ENCODE results near the gene LYRM1.
"Not testable (repeated sequence)": the region's sequence is repeated elsewhere in the genome, so short reads cannot be mapped to it uniquely, and the experiment has no call there.

LYRM1 gene, protein sequence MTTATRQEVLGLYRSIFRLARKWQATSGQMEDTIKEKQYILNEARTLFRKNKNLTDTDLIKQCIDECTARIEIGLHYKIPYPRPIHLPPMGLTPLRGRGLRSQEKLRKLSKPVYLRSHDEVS

DNA sequence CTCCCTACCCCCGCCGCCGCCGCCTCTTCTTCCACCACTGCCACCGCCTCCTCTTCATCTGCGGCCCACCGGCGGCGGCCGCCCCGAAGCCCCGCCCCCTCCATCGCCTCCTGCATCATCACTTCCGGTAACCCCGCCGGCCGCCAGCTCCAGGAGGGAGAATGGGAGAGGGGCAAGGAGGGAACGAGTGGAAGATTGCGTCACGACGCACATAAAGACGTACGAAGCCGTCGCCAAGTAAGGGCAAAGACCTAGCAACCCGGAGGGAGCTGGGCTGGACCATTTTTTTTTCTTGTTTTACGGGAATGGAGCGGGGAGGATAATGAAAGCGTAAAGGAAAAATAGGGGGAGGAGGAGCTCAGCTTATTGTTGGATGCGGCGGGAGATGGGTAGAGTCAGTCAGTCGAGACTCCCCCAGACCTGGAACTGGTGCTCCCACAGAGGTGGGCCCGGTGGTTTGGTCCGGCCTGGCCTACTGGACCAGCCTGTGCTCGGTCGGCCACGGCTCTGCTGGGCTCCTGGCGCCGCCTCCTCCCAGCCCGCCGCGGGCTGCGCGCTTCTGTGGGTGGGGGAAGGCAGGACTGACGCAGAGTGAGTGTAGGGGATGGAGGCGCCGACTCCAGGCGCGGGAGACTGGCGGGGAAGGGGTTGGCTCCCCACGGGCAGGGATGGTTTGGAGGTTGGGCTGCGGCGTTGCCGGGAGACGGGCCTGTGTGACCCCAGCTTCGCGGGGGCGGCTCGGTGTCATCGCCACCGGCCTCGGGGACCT is at the start of gene LYRM1, which contains the start of gene DCUN1D3:
LYRM1 (plus strand) TSS at position 473 of the 769 bp plus-strand sequence. CDS start 14,785 bp downstream, outside the sequence.
DCUN1D3 (minus strand) TSS at position 60 of the 769 bp plus-strand sequence. CDS start 37,820 bp downstream, outside the sequence.
- FAIRE-seq: no peak

DNA sequence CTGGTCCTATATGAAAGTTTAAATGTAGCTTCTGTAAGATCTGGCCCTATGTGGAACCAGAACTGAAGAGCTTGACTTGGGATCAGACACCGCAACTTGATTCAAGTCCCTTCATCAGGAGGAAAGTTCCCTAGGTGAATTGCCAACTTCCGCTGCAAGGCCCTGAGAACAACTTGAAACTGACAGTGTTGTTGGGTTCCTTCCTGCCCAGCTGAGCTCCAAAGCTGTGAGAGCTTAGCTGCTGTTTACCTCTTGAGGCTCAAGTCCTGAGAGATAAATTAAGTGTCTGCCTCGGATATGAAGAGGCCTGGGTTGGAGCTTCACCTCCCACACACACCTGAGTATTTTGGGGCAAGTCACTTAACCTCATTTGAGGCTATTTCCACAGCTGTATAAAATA is 49.6 kb upstream of the LYRM1 start:
- no peak for FAIRE-seq

DNA sequence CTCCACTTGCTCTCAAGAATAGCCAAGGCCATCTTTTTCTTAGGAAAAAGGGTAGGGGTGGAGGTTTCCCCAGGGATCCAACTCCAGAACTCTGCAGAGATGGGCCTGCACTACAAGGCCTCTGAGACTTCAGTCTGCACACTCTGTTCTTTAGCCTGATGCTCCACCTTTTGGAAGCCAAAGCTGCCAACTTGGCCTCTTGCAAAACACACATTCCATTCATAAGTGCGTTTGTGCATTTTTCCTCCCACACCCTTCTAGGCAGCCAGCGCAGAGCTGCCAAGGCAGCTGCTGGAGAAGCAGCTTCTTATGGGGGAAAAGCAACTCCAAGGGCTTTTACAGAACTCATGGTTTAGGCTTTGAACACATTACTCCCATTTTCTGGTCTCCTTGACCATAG is 49.0 kb upstream of the LYRM1 start:
- FAIRE-seq: no peak

DNA sequence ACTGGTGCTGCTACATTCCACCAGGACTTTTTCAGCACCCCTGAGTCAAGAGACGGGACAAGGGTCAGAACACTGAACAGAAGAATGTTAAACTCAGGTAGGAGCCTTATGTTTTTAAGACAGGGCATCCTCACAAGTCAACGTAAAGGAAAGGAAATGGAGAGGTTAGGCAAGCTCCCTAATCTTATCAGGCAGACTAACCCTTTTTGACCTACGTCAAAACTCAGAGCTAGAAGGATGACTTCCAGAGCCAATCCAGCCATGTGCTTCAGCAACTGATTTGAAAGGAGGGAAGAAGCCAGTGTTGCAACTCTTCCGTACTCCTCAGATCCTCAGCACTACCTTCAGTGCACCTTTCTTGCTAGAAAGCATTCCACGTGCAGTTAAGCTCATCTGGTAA is 47.4 kb upstream of the LYRM1 start:
- no peak for FAIRE-seq

DNA sequence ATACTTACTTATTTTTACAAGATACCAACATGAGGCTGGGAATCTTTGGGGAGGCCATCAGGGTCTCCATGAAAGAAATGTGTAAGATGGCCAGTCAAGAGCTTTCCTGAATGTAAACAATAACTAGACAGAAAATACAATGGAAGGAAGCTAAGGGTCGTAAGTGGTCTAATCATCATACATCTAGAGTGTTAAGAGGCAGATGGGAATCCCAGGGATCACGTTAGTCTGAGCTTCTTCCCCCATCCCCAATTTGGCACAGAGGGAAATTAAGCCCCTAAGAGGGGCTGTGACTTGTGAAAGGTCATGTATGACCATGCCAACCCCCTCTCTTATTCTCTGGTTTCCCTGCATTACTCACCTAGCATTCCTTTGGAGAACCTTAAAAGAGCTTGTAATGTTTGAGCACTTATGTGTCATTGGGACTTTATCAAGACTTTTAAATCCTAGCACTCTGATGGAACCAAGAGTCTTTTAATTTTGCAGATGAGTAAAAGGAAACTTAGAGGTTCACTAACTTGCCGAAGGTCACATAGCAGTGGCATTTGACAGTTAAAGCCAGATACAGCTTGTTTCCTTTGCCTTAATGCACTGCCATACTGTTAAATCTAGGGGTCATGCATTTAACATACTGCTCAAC is 46.5 kb upstream of the LYRM1 start:
- FAIRE-seq: no peak

DNA sequence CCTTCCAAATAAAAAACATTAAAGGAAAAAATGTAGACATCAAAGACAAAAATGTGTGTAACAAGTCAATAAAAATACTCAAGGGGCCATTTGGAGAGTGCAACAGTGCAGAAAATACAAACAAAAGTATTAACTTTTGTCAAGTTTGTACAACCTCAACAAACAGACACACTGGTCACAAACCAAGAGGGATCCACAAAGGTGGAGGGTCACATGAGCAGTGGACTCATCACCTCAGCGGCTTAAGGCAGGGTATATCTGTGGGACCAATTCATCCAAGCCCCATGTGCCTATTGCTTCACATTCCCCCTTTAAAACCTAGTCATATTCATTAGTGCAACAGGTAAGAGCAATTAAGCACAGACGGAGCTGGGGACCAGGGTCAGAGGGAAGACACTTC is 45.6 kb upstream of the LYRM1 start:
- no peak for FAIRE-seq

DNA sequence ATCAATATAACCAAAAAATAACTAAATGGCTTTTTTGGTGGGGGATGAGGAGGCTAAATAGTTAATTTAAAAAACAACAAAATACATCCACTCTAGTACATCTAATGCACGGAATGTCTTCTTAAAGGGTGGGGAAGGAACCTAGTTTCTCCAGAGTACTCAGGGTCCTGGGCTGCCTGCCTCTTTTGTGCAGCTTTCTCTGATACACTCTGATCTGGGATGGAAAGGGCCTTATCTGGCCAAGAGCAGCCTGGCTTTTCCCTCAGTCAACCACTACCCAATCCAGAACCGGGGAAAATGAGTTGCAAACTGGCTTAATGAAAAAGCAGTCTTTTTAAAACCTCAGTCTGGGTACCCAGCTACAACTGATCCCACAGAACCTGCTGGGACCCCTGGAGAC is 43.3 kb upstream of the LYRM1 start:
- no peak for FAIRE-seq

DNA sequence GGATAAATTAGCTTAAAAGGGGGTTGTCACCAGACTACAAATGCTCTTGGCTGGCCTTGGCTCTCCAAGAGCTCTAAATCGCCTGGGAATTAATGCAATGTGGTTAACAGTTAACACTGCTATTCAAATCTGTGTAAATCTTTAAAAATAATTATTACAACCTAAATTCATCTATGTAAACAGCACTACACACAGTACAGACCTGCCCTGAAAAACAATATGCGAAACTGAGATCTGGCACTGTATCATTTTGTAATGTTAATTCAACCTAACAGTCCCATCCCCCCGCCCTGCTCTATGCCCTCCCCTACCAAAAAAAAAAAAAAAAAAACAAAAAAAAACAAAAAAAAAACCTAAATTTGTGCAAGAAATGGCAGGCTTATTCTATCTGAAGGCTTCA is 41.3 kb upstream of the LYRM1 start:
- no peak for FAIRE-seq

DNA sequence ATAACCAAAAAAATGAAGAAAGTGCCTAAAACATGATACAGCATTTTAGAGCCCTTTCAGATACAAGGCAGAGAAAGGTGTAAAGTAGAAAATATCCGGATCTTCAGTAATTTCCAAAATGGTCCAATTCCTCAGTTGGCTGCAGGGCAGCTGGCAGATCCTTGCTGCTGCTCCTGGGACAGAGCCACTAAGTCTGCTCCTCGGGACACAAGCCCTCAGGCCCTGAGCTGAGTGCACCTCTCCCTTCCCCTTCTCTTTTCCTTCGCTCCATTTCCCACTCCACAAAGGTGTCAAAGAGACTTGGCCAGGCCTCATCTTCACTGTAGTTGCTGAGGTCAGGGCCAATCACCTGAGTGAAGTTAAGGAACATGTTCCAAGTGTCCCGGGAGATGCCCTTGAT is 40.9 kb upstream of the LYRM1 start:
- FAIRE-seq: no peak

DNA sequence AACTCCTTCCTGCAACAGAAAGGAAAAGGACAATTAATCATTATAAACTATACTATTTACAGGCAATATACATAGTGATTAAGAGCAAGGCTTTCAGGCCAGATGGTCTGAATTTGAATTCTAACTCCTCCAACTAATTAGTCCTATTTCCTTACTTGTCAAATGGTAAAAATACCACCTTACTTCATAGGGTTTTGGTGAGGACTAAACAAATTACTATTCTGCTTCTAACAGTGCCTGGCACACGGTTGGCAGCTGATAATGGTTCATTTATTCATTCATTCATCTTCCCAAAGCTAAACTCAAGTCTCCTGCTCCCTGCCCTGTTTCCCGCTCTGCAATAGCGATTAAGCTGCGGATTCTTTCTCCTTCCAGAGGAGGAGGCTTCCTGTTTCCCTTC is 40.2 kb upstream of the LYRM1 start:
- no peak for FAIRE-seq

DNA sequence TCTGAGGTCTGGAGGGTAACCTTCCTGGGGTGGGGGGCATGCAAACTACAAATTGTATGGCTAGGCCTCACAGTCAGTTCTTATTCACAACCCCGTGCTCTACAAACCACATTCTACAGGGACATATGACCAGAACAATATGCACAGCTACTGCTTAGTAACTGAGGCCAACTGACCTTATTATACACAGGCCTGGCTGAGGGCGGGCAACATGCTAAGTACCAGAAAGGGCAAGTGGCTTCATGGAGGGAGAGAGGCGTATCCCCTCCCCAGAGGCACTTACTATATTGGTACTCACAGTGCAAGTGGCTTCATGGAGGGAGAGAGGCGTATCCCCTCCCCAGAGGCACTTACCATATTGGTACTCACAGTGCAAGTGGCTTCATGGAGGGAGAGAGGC is 39.6 kb upstream of the LYRM1 start:
- FAIRE-seq: not testable (repeated sequence)

DNA sequence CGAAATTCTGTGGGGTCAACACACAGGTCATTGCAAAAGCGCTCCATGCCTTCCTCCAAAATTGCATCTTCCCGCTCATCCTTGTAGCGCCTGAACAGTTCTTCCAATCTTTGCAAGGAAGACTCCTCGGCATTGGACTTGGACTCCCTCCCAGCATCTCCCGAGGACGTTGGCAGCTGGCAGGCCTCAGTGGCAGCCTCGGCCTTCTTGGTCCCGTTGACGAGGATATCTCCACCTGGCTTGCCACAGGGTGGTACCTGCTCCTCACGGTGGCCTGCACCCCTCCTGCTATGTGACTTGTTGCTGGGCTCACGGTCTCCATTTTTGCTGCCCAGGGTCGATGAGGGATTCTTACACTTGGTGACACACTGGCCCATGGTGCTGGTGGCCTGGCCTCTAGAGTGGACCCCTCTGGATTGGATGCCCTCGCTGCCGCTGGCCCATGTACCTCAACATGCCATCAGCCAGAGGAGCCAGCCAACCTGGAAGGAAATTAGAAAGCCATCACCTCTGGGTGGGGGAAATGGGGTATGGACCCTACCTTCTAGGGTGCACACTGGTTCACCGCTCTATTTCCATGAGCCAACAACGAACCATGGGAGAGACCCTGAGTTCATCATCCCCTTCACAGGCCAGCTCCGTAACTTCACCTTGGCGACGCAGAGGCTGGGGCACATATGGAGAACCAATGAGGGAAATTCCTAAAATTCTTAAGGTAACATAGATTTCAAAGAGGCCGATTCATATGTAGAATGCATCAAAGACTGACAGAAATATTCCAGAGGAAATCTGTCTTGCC is 38.2 kb upstream of the LYRM1 start:
- FAIRE-seq: no peak

DNA sequence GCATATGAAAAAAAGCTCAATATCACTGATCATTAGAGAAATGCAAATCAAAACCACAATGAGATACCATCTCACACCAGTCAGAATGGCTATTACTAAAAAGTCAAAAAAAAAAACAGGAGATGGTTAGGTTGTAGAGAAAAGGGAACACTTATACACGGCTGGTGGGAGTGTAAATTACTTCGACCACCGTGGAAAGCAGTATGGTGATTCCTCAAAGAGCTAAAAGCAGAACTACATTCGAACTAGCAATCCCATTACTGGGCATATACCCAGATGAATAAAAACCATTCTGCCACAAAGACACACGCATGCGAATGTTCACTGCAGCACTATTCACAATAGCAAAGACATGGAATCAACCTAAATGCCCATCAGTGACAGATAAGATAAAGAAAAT is 36.2 kb upstream of the LYRM1 start:
- FAIRE-seq: not testable (repeated sequence)

DNA sequence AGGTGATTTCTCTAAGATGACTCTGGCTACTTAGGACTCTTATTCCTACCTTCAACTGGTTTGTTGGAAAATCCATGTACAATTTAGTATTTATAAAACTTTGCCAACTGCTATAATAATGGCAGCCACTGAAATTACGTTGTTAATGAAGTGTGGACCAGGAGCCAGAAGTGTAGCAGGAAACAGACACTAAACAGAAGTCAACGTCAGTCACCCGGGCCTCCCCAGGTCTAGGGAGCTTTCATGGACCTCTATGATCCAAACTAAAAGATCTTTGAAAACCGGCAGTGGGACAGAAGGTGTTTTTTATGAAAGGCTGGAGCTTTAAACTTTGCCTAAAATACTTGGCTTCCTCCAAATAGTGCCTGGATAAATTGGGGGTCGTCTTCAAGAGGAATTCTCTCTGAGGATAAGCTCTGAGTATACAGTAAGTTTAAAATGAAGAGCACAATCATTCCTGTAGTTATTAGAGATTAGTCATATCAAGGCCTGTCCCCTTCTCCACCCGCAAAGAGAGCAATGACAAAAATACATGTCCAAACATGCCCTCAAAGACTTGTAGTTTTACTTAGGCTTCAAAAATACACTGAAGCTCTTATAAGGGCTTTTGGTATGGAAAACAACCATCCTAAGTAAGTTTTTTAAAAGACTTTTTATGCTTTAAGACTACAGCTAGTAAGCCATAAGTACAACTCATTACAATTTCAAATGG is 35.0 kb upstream of the LYRM1 start:
- FAIRE-seq: no peak

DNA sequence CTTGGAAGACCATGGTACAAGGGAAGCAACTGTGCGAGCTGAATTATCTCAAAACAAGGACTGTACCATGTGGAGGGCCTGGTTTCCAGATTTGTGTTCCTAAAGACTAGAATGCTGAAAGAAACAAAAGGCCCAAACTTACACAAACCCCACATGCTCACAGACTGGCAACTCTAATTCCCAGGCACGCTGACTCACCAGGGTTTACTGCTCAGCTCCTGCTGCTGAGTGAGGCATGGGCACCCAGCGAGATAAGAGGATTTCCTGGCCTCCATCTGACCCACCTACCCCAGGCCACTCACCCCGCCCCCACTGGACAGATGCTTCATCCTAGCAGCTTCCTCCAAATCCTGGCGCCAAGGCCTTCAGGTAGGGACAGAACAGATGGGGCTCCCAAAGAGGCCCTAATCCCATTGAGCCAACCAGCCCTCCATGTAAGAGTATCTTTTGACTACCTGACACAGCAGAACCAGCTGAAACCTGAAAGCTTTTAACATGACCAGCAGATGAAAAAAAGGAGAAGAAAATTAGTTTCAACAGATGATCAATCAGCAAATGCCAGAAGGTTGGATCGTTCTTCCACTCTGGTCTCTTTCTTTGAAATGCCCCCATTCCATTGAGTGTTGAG is 34.3 kb upstream of the LYRM1 start:
- FAIRE-seq: no peak

DNA sequence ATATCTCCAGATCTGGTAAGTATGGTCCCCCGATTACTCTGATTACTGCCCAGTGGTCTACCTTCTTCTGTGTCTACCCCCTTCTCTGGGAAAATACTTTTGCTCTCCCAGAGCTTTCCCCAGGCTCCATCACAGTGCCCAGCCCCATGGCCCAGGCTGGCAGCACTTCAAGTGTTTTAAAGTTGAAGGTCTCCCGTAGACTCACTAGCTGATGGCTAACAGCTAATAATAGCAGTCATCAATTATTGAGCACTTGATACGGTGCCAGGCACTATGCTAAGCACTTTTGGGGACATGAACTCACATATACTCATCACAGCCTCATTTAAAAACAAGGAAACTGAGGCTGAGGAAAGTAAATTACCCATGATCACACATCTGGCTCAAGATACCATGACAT is 33.8 kb upstream of the LYRM1 start:
- no peak for FAIRE-seq

DNA sequence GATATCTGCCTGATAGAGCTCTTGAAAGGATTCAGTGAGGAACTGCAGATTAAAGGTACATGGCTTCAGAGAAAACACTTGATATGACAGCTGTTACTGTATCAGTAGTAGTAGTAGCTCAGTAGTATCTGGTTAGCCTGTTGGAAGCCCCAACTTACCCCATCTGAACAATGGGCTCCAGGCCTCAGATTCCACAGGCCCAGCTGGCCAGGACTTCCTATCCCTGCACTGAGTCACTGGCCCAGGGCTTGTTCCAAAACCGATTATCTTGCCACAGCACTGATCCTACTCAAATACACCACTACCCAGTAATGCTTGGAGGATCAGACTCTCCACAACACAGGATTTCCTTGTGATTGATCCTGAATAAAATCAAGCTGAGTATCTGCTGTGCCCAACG is 33.0 kb upstream of the LYRM1 start:
- no peak for FAIRE-seq

DNA sequence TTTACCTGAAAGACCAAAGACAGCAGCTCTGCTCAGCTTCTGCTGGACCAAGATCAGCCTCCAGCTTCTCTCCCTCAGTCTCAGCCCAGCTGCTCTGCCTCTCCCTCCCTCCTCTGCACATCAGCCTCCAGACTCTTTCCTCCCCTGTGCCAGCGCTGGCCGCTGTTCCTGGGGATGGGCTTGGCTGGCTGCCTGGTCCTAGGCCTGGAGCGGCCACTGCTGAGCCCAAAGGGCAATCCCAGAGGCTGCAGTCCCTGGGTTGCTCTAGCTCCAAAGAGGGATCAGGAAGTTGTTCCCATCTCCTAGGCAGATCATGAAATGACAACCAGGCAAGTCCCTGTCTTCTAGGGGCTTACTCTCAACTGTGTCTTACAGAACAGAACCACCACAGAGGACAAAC is 31.7 kb upstream of the LYRM1 start:
- FAIRE-seq: no peak

DNA sequence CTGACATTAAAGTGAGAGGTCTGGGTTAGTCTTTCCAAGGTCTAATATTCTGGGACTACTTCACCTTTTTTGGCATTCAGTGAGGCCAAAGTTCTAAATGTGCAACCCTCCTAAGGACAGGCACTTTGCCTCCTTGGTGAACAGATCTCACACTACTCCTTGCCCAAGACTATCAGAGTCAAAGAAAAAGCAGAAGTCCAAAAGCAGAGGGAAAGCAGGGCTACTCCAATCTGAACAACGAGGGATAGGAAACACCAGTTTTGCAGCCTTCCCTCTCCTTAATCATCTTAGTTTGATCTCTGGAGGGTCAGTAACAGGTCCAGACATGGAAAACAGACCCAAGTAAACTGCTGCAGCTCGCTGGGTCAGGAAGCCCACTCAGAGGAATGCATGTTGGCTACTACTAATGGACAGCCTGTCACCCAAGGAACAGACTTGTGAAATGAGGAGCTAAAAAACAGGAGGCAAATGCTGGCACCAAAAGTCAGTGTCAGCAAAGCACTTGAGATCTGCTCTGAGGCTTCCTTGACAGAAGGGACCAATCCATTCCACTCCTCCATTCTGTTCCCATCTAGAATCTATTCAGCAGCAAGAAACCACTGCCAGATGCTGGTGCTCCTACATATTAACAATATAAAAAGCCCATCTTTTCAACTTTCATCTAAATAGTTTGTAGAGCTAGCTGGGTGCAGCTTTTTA is 30.3 kb upstream of the LYRM1 start:
- no peak for FAIRE-seq

DNA sequence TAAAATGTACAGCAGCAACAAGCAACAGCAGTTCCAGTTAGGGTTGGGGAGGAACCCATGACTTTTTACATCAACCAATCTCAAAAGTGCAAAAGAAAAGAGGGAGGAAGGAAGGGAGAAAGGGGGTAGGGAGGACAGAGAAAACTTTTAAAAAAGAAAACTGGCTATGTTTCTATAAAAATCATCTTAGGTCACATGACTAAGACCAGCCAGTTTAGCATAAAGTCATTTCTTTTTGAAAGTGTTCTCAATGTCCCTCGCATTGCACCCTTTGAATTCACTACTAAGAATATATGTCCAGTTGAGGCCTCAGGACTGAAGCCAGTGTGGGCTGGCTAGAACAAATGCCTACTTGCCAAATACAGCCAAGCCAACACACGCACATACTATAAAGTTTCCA is 29.3 kb upstream of the LYRM1 start:
- FAIRE-seq: no peak

All from colon (tissue), 2 donors.